ENCODE measurements around the gene RMC1.

GRCh38 chr18:23572570-23572969 lies 69.3 kb downstream of the RMC1 start:
- TF ChIP-seq CEBPB (IDR thresholded peaks at IDR 0.05; ENCODE audit: borderline replicate concordance, low read depth, low read length) (no peak), ESRRA (CRISPR knock-in tag; IDR thresholded peaks at IDR 0.05; ENCODE audit: low read depth) (no peak), CEBPZ (IDR thresholded peaks at IDR 0.05; ENCODE audit: low read length) (no peak), SRSF9 (IDR thresholded peaks at IDR 0.05; ENCODE audit: borderline replicate concordance, insufficient read depth, low read depth, low read length, poor library complexity, severe bottlenecking) (no peak), SIX1 (CRISPR knock-in tag; IDR thresholded peaks at IDR 0.05; ENCODE audit: borderline replicate concordance) (no peak)
- TF ChIP-seq, protein P1, sequence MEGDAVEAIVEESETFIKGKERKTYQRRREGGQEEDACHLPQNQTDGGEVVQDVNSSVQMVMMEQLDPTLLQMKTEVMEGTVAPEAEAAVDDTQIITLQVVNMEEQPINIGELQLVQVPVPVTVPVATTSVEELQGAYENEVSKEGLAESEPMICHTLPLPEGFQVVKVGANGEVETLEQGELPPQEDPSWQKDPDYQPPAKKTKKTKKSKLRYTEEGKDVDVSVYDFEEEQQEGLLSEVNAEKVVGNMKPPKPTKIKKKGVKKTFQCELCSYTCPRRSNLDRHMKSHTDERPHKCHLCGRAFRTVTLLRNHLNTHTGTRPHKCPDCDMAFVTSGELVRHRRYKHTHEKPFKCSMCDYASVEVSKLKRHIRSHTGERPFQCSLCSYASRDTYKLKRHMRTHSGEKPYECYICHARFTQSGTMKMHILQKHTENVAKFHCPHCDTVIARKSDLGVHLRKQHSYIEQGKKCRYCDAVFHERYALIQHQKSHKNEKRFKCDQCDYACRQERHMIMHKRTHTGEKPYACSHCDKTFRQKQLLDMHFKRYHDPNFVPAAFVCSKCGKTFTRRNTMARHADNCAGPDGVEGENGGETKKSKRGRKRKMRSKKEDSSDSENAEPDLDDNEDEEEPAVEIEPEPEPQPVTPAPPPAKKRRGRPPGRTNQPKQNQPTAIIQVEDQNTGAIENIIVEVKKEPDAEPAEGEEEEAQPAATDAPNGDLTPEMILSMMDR (CRISPR knock-in tag; IDR thresholded peaks at IDR 0.05): no peak

Measured in HepG2 (cell line).